Measurements from ENCODE around the gene SHH. TPM values are rescaled to one million over a fixed set of nuclear protein-coding genes. Genes with fewer than 3 reads are reported as not detected.

The SHH gene
- total and polyA plus RNA-seq, 2 donors (not counting 3 experiments of a cell fraction or from before 2014, with no cell fraction given) = not detected

GRCh38 chr7:155776606-155777005 lies 35.7 kb downstream of the SHH start:
- Histone ChIP-seq H3K27ac (ENCODE audit: insufficient read depth, low read depth, low read length) (no peak overlapping the region), H4K20me1 (replicated peaks; ENCODE audit: control insufficient read depth, extremely low read depth, insufficient read depth, low read length) (no peaks in the 10 kb centered on the region), H3K4me3 (replicated peaks in 1 of 3; ENCODE audit: insufficient read depth in 1 of 3, low read depth in 1 of 3, low read length in 3 of 3) (no peak overlapping the region), H3K79me2 (ENCODE audit: control insufficient read depth, insufficient read depth, low read length) (no peaks in the 10 kb centered on the region), H3K4me1 (ENCODE audit: control insufficient read depth, extremely low read depth, insufficient read depth, low read length) (no peaks in the 10 kb centered on the region), H3K36me3 (ENCODE audit: control insufficient read depth in 2 of 2, extremely low read depth in 1 of 2, insufficient read depth in 2 of 2, low read length in 2 of 2) (peaks cover 5 to 15% of the 10 kb centered on the region in 2 experiments), H3K9me3 (replicated peaks; ENCODE audit: control insufficient read depth, insufficient read depth, low read length) (no peaks in the 10 kb centered on the region), H3K9ac (replicated peaks; ENCODE audit: extremely low read depth, insufficient read depth, low read length) (no peak overlapping the region), H3K9me1 (replicated peaks; ENCODE audit: control insufficient read depth, extremely low read depth, insufficient read depth, low read length) (no peaks in the 10 kb centered on the region), H2AFZ (ENCODE audit: low read depth, low read length) (no peak overlapping the region), H3K27me3 (ENCODE audit: control insufficient read depth in 2 of 2, insufficient read depth in 2 of 2, low read length in 2 of 2) (no peaks in the 10 kb centered on the region), H3K4me2 (ENCODE audit: insufficient read depth, low read length) (no peak overlapping the region)
- CTCF ChIA-PET = interaction anchor here (1.3 to 1.7 kb wide), 2 partner anchors 9 to 178 kb away, joined by 4 to 7 read pairs; no protein-coding TSS in a partner anchor
- no TSS peak for BruUV-seq (replicated peaks)
- TF ChIP-seq GATA2 (IDR thresholded peaks at IDR 0.05; ENCODE audit: insufficient read depth, insufficient read length, low read depth, low read length) = no peak
- TF ChIP-seq POLR2AphosphoS5 (IDR thresholded peaks at IDR 0.05; ENCODE audit: insufficient read depth, low read depth, low read length) = no peak
- no peak for TF ChIP-seq CTCF (IDR thresholded peaks at IDR 0.05; ENCODE audit: extremely low read depth in 1 of 2, insufficient read depth in 1 of 2, low read depth in 1 of 2, low read length in 2 of 2)
- DNase-seq (ENCODE audit: low read depth, low spot score) (no peak), FAIRE-seq (no peak)
- POLR2A ChIA-PET = no interaction called here
- dilution Hi-C loops (cut with MboI; ENCODE audit: extremely low pct_ligation_motif_present, low sequenced_read_pairs) (no loop called here), intact Hi-C loops (cut with micrococcal nuclease) (no loop called here)

GRCh38 chr7:155775691-155776090 lies 36.6 kb downstream of the SHH start:
- intact Hi-C loops (cut with micrococcal nuclease) = no loop called here
- H3K27me3 ChIP-seq (ENCODE audit: control insufficient read depth in 2 of 2, insufficient read depth in 2 of 2, low read length in 2 of 2) = no peaks in the 10 kb centered on the region
- no peak overlapping the region for H3K9ac ChIP-seq (replicated peaks; ENCODE audit: extremely low read depth, insufficient read depth, low read length)

More at GRCh38 chr7:155775691-155776090, 36.6 kb downstream of the SHH start:
- FAIRE-seq (no peak), DNase-seq (ENCODE audit: low read depth, low spot score) (no peak)
- POLR2A ChIA-PET = no interaction called here
- H3K4me2 ChIP-seq (ENCODE audit: insufficient read depth, low read length) = no peak overlapping the region
- TF ChIP-seq JUN (IDR thresholded peaks at IDR 0.05; ENCODE audit: borderline replicate concordance, insufficient read depth, insufficient read length, low read depth) = no peak
- no peak for TF ChIP-seq POLR2A (IDR thresholded peaks at IDR 0.05; ENCODE audit: low read depth, low read length)
- no peak for TF ChIP-seq EZH2 (IDR thresholded peaks at IDR 0.05; ENCODE audit: borderline replicate concordance, low read depth, low read length, severe bottlenecking)
- no peak for TF ChIP-seq POLR2AphosphoS5 (IDR thresholded peaks at IDR 0.05; ENCODE audit: insufficient read depth, low read depth, low read length)
- TF ChIP-seq FOS (IDR thresholded peaks at IDR 0.05; ENCODE audit: borderline replicate concordance, insufficient read depth, low read length) = no peak
- TF ChIP-seq CTCF (IDR thresholded peaks at IDR 0.05; ENCODE audit: extremely low read depth in 1 of 2, insufficient read depth in 1 of 2, low read depth in 1 of 2, low read length in 2 of 2) = no peak
- no peak overlapping the region for H3K4me3 ChIP-seq (replicated peaks in 1 of 3; ENCODE audit: insufficient read depth in 1 of 3, low read depth in 1 of 3, low read length in 3 of 3)
- no peaks in the 10 kb centered on the region for H3K9me3 ChIP-seq (replicated peaks; ENCODE audit: control insufficient read depth, insufficient read depth, low read length)
- peaks cover 5 to 14% of the 10 kb centered on the region in 2 experiments for H3K36me3 ChIP-seq (ENCODE audit: control insufficient read depth in 2 of 2, extremely low read depth in 1 of 2, insufficient read depth in 2 of 2, low read length in 2 of 2)
- CTCF ChIA-PET = interaction anchor here (1.7 kb wide), 1 partner anchor 177 kb away, joined by 7 read pairs; no protein-coding TSS in a partner anchor
- no peak overlapping the region for H2AFZ ChIP-seq (ENCODE audit: low read depth, low read length)
- H4K20me1 ChIP-seq (replicated peaks; ENCODE audit: control insufficient read depth, extremely low read depth, insufficient read depth, low read length) = no peaks in the 10 kb centered on the region
- dilution Hi-C loops (cut with MboI; ENCODE audit: extremely low pct_ligation_motif_present, low sequenced_read_pairs) = no loop called here
- H3K4me1 ChIP-seq (ENCODE audit: control insufficient read depth, extremely low read depth, insufficient read depth, low read length) = no peaks in the 10 kb centered on the region
- BruUV-seq (replicated peaks) = no TSS peak
- H3K79me2 ChIP-seq (ENCODE audit: control insufficient read depth, insufficient read depth, low read length) = no peaks in the 10 kb centered on the region
- H3K9me1 ChIP-seq (replicated peaks; ENCODE audit: control insufficient read depth, extremely low read depth, insufficient read depth, low read length) = no peaks in the 10 kb centered on the region
- H3K27ac ChIP-seq (ENCODE audit: insufficient read depth, low read depth, low read length) = no peak overlapping the region
